HepG2 (cell line): ENCODE results near the gene PDGFD. TPM values are rescaled to one million over a fixed set of nuclear protein-coding genes. Genes with fewer than 3 reads are reported as not detected.

Source experiments
- ATAC-seq: fragments of 200-7000 bp; cut with Tn5 transposase; 3 replicates; pipeline ENCODE4 v1.9.1; 2020; ENCODE audit warnings: mild to moderate bottlenecking, moderate library complexity
- BruUV-seq: library from RNA; stranded (reverse); fragments of 400-500 nt; replicated peaks from 2 replicates; lab custom pipeline; 2021; lab: Mats Ljungman, UMichigan
- CTCF ChIA-PET: fragments of 300-600 bp; formaldehyde crosslinking; extraction: SDS; loops from one replicate; lab custom pipeline; 2021; ENCODE audit warnings: low total read pairs, inconsistent platforms, low intra/inter-chr PET ratio; lab: Yijun Ruan, JAX
- POLR2A ChIA-PET: fragments of 350-600 bp; sonication (Branson Sonifier 250); formaldehyde crosslinking; loops from one replicate; lab custom pipeline; 2020; ENCODE audit warnings: antibody characterized with exemption, inconsistent platforms; lab: Yijun Ruan, JAX
- DNase-seq: peaks from one replicate; pipeline ENCODE4 v3.0.0-alpha.2; 2015; ENCODE audit warnings: low spot score
- FAIRE-seq: peaks from 3 replicates; lab custom pipeline; 2011; peaks lifted over from hg19 to GRCh38; lab: Jason Lieb, UNC
- H2AFZ ChIP-seq: one replicate; pipeline ENCODE4 v1.6.1; 2011; ENCODE audit warnings: low read length, inconsistent platforms
- H3K27ac ChIP-seq: fragments of 300-600 bp; 3 replicates; pipeline ENCODE4 v1.8.0; 2011; ENCODE audit warnings: mixed run types, mild to moderate bottlenecking, mixed read lengths, low read length, inconsistent platforms; ENCODE audit not compliant: insufficient read depth; ENCODE audit errors: extremely low read length
- H3K27me3 ChIP-seq, 2 experiments: fragments of 200-600 bp in 1 of 2; 2 replicates in 1 of 2; 3 replicates in 1 of 2; pipeline versions ENCODE4 v1.6.0 to v1.8.0; 2011; ENCODE audit warnings: low read length in 2 of 2, mild to moderate bottlenecking in 2 of 2, moderate library complexity in 2 of 2, inconsistent platforms in 1 of 2; ENCODE audit not compliant: insufficient read depth in 2 of 2, control insufficient read depth in 1 of 2
- H3K36me3 ChIP-seq, 2 experiments: fragments of 200-600 bp in 1 of 2; replicated peaks in 1 of 2; 2 replicates in 1 of 2; 3 replicates in 1 of 2; pipeline versions ENCODE4 v1.5.1 to v1.8.0; 2011; ENCODE audit warnings: low read length in 2 of 2, inconsistent platforms in 1 of 2; ENCODE audit not compliant: insufficient read depth in 2 of 2, control insufficient read depth in 1 of 2
- H3K4me1 ChIP-seq: 2 replicates; pipeline ENCODE4 v1.5.1; 2012; ENCODE audit warnings: low read length, inconsistent platforms; ENCODE audit not compliant: insufficient read depth
- H3K4me2 ChIP-seq: 2 replicates; pipeline ENCODE4 v1.6.0; 2011; ENCODE audit warnings: low read depth, low read length, inconsistent platforms
- H3K4me3 ChIP-seq, 3 experiments: fragments of 200-600 bp in 1 of 3; sonication (generic), shearing (Covaris generic) in 1 of 3; replicated peaks in 1 of 3; 2 replicates each; pipeline ENCODE4 v1.5.1; 2011 to 2016; ENCODE audit warnings: low read length in 3 of 3, inconsistent platforms in 2 of 3, low read depth in 2 of 3, mild to moderate bottlenecking in 2 of 3, control low read depth in 1 of 3, mixed read lengths in 1 of 3; ENCODE audit not compliant: insufficient read depth in 1 of 3
- H3K79me2 ChIP-seq: one replicate; pipeline ENCODE4 v1.6.1; 2011; ENCODE audit warnings: low read length, inconsistent platforms; ENCODE audit not compliant: insufficient read depth
- H3K9ac ChIP-seq: 2 replicates; pipeline ENCODE4 v1.6.0; 2011; ENCODE audit warnings: mild to moderate bottlenecking, low read depth, low read length, inconsistent platforms; ENCODE audit not compliant: insufficient read depth
- H3K9me3 ChIP-seq: 2 replicates; pipeline ENCODE4 v1.5.1; 2012; ENCODE audit warnings: mild to moderate bottlenecking, low read length
- H4K20me1 ChIP-seq: 2 replicates; pipeline ENCODE4 v1.6.0; 2011; ENCODE audit warnings: inconsistent platforms, mild to moderate bottlenecking, low read length, moderate library complexity; ENCODE audit not compliant: insufficient read depth
- AKAP8 ChIP-seq: sonication (generic); formaldehyde crosslinking; IDR thresholded peaks from 2 replicates; pipeline ENCODE4 v1.5.1; 2020; ENCODE audit warnings: mild to moderate bottlenecking, missing genetic modification reagents
- ATF7 ChIP-seq, 2 experiments: fragments of 450-650 bp in 1 of 2; sonication (generic) in 1 of 2; formaldehyde crosslinking in 1 of 2; IDR thresholded peaks; 2 replicates each; pipeline versions ENCODE4 v1.4.0 to v1.6.1; 2016 to 2020; ENCODE audit warnings: antibody characterized with exemption in 1 of 2, mild to moderate bottlenecking in 1 of 2, missing genetic modification reagents in 1 of 2
- FOXK2 ChIP-seq: fragments of 450-650 bp; IDR thresholded peaks from 2 replicates; pipeline ENCODE4 v1.6.1; 2016
- KDM3A ChIP-seq: IDR thresholded peaks from 2 replicates; pipeline ENCODE4 v1.6.1; 2018; ENCODE audit warnings: low read depth, missing compliant biosample characterization
- KDM6A ChIP-seq: IDR thresholded peaks from 2 replicates; pipeline ENCODE4 v1.6.1; 2016; ENCODE audit warnings: low read depth
- LCORL ChIP-seq, 2 experiments: fragments of 450-650 bp in 1 of 2; sonication (generic) in 1 of 2; formaldehyde crosslinking in 1 of 2; IDR thresholded peaks; 2 replicates each; pipeline versions ENCODE4 v1.5.0 to v1.6.1; 2017 to 2020; ENCODE audit warnings: antibody characterized with exemption in 1 of 2, missing genetic modification reagents in 1 of 2
- TFAP4 ChIP-seq: sonication (generic); IDR thresholded peaks from 2 replicates; pipeline ENCODE4 v1.6.1; 2016; ENCODE audit warnings: low read depth, borderline replicate concordance
- ZBTB40 ChIP-seq, 2 experiments: fragments of 450-650 bp in 1 of 2; sonication (generic) in 1 of 2; formaldehyde crosslinking in 1 of 2; IDR thresholded peaks; 2 replicates each; pipeline versions ENCODE4 v1.6.1 to v1.8.0; 2016 to 2022; ENCODE audit warnings: antibody characterized with exemption in 1 of 2, mild to moderate bottlenecking in 1 of 2, missing genetic modification reagents in 1 of 2
- ZNF225 ChIP-seq: sonication (generic); formaldehyde crosslinking; IDR thresholded peaks from 2 replicates; pipeline ENCODE4 v1.4.0; 2020; ENCODE audit warnings: mild to moderate bottlenecking, missing genetic modification reagents
- ZNF264 ChIP-seq: sonication (generic); formaldehyde crosslinking; IDR thresholded peaks from 2 replicates; pipeline ENCODE4 v1.4.0; 2020; ENCODE audit warnings: missing genetic modification reagents
- ZNF512B ChIP-seq: sonication (generic); formaldehyde crosslinking; IDR thresholded peaks from 2 replicates; pipeline ENCODE4 v1.5.1; 2020; ENCODE audit warnings: missing genetic modification reagents, mild to moderate bottlenecking, borderline replicate concordance
- WGBS: methylation state at CpG from one replicate; pipeline ENCODE4 v1.1.6; 2017; ENCODE audit warnings: low lambda C conversion rate; 5-methylcytosine and 5-hydroxymethylcytosine counted together
- in situ Hi-C: cut with HindIII; loops from 2 replicates; pipeline ENCODE4 v1.10.0; 2017; ENCODE audit warnings: low pct_unique_long_range_greater_than_20kb; ENCODE audit not compliant: extremely low pct_ligation_motif_present
- intact Hi-C: fragments of 100-400 bp; cut with micrococcal nuclease; formaldehyde crosslinking; loops from one replicate; pipeline ENCODE4 v1.10.0; 2022; ENCODE audit not compliant: unreplicated experiment
- polyA plus RNA-seq, 8 experiments: library from polyadenylated mRNA; depleted of rRNA in 3 of 8; stranded (reverse) in 7 of 8; unstranded in 1 of 8; fragments of >200 nt; fragmentation: Illumina TruSeq in 4 of 8; extraction: Trizol in 4 of 8; gene quantifications; 2 replicates each; pipeline versions ENCODE4 v1.2.1 to v1.2.3, GENCODE V29; 2011 to 2016; ENCODE audit warnings: low read depth in 4 of 8, missing spikeins in 1 of 8, mixed read lengths in 1 of 8; ENCODE audit not compliant: insufficient read depth in 1 of 8
- total RNA-seq, 5 experiments: library from RNA; depleted of rRNA; stranded (reverse); fragments of >200 nt; fragmentation: Illumina TruSeq; extraction: Trizol; gene quantifications; 2 replicates each; pipeline ENCODE4 v1.2.3, GENCODE V29; 2016; ENCODE audit warnings: low read depth in 1 of 5

PDGFD gene
- total and polyA plus RNA-seq, 2 of the 13 experiments (the other 11 are each of a cell fraction or from before 2014, with no cell fraction given), result 0.09 to 0.29 TPM

GRCh38 chr11:103944251-103944940, 219.6 kb downstream of the PDGFD start:
- CTCF ChIA-PET, result no interaction called here
- TF ChIP-seq LCORL (IDR thresholded peaks at IDR 0.05) (no peak), LCORL (CRISPR knock-in tag; IDR thresholded peaks at IDR 0.05) (no peak), ATF7 (IDR thresholded peaks at IDR 0.05) (no peak), ATF7 (CRISPR knock-in tag; IDR thresholded peaks at IDR 0.05) (no peak), TFAP4 (no peak), ZNF512B (CRISPR knock-in tag) (no peak), FOXK2 (no peak), KDM6A (CRISPR knock-in tag) (no peak), KDM3A (CRISPR knock-in tag) (no peak), AKAP8 (CRISPR knock-in tag) (no peak), ZNF225 (CRISPR knock-in tag) (no peak), ZBTB40 (IDR thresholded peaks at IDR 0.05) (no peak), ZBTB40 (CRISPR knock-in tag; IDR thresholded peaks at IDR 0.05) (no peak), ZNF264 (CRISPR knock-in tag) (no peak)

More at GRCh38 chr11:103944251-103944940, 219.6 kb downstream of the PDGFD start:
- in situ Hi-C loops, result no loop called here
- ATAC-seq (no peak), DNase-seq (no peak), FAIRE-seq (no peak)
- Histone ChIP-seq H3K27ac (no peak overlapping the region), H3K4me2 (no peak overlapping the region), H3K4me3 (no peak overlapping the region), H3K9ac (no peak overlapping the region), H3K27me3 (no peaks in the 10 kb centered on the region), H4K20me1 (no peaks in the 10 kb centered on the region), H3K9me3 (peaks cover 19% of the 10 kb centered on the region; the same call in 1 of the 2 replicates), H3K36me3 (no peaks in the 10 kb centered on the region), H3K79me2 (no peaks in the 10 kb centered on the region), H3K4me1 (no peaks in the 10 kb centered on the region), H2AFZ (no peak overlapping the region)
- POLR2A ChIA-PET, result no interaction called here
- intact Hi-C loops, result no loop called here
- BruUV-seq, result no TSS peak
- 35% methylated on average over 1 of the region's 1 CpG for WGBS
